IPS-NIHi7 (cell line): Measurements from ENCODE around the gene CFAP69.
"Not testable (repeated sequence)": the region's sequence is repeated elsewhere in the genome, so short reads cannot be mapped to it uniquely, and the experiment has no call there.

Experiments used
- DNase-seq: peaks from one replicate; pipeline ENCODE4 v3.0.0; 2012; ENCODE audit warnings: mixed read lengths; ENCODE audit errors: extremely low spot score

Gene CFAP69

GRCh38 chr7:90337106-90337505 is 92.1 kb downstream of the CFAP69 start:
- no peak for DNase-seq

GRCh38 chr7:90345016-90345415 is 100.0 kb downstream of the CFAP69 start:
- no peak for DNase-seq

GRCh38 chr7:90345595-90346335 is 100.8 kb downstream of the CFAP69 start:
- peak; percentile 10 for DNase-seq

GRCh38 chr7:90346336-90347125 is 101.6 kb downstream of the CFAP69 start, which contains the start of gene GTPBP10:
Gene GTPBP10, plus strand, starts transcription at chr7:90346716. Its CDS starts 26 bp downstream, at chr7:90346742.
- DNase-seq = peak; percentile 95

GRCh38 chr7:90347759-90348158 is 102.8 kb downstream of the CFAP69 start:
- no peak for DNase-seq

- DNase-seq = no peak
Observed at GRCh38 chr7:90349305-90349704, 104.3 kb downstream of the CFAP69 start.

- not testable (repeated sequence) for DNase-seq
Observed at GRCh38 chr7:90350032-90350431, 105.1 kb downstream of the CFAP69 start.

GRCh38 chr7:90351987-90352386 is 107.0 kb downstream of the CFAP69 start:
- no peak for DNase-seq
